Measurements from ENCODE around the gene SLC1A7. TPM values are rescaled to one million over a fixed set of nuclear protein-coding genes. Genes with fewer than 3 reads are reported as not detected.

The SLC1A7 gene
- polyA plus RNA-seq, 1 donor from 2014 or later = not detected

- Histone ChIP-seq H3K9me3 (ENCODE audit: low read length) (no peaks in the 10 kb centered on the region), H3K9me2 (ENCODE audit: insufficient read depth, low read length) (no peaks in the 10 kb centered on the region), H3K4me2 (ENCODE audit: low read length) (no peak overlapping the region), H3K79me2 (replicated peaks; ENCODE audit: insufficient read depth, low read length) (no peaks in the 10 kb centered on the region), H4K20me1 (ENCODE audit: insufficient read depth) (no peaks in the 10 kb centered on the region), H3F3A (ENCODE audit: insufficient read depth, low read length, poor library complexity, severe bottlenecking) (no peaks in the 10 kb centered on the region), H2AFZ (ENCODE audit: low read depth, low read length) (no peak overlapping the region), H3K27ac (ENCODE audit: low read length) (no peak overlapping the region), H3K36me3 (ENCODE audit: insufficient read depth, low read length) (no peaks in the 10 kb centered on the region), H3K9ac (ENCODE audit: low read length) (no peak overlapping the region), H3K4me3 (ENCODE audit: low read length) (no peak overlapping the region), H3K27me3 (ENCODE audit: insufficient read depth, low read depth, low read length) (no peaks in the 10 kb centered on the region)
- TF ChIP-seq MXI1 (conservative IDR thresholded peaks at IDR 0.05; ENCODE audit: poor library complexity, severe bottlenecking) (no peak), SMC3 (conservative IDR thresholded peaks at IDR 0.05; ENCODE audit: poor library complexity) (no peak), RAD21 (conservative IDR thresholded peaks at IDR 0.05) (no peak), CTCF (IDR thresholded peaks at IDR 0.05; ENCODE audit: poor library complexity, severe bottlenecking) (no peak), EZH2 (IDR thresholded peaks at IDR 0.05; ENCODE audit: borderline replicate concordance, insufficient read depth, low read length, poor library complexity, severe bottlenecking) (no peak), REST (IDR thresholded peaks at IDR 0.05; ENCODE audit: borderline replicate concordance) (no peak), TAF1 (IDR thresholded peaks at IDR 0.05; ENCODE audit: low read depth) (no peak), POLR2AphosphoS5 (IDR thresholded peaks at IDR 0.05) (no peak), EP300 (conservative IDR thresholded peaks at IDR 0.05; ENCODE audit: poor library complexity, severe bottlenecking) (no peak)
Measured at GRCh38 chr1:53071167-53071865, 71.1 kb downstream of the SLC1A7 start.

- H3K79me2 ChIP-seq (replicated peaks; ENCODE audit: insufficient read depth, low read length) = no peaks in the 10 kb centered on the region
- H3K27me3 ChIP-seq (ENCODE audit: insufficient read depth, low read depth, low read length) = no peaks in the 10 kb centered on the region
- no peaks in the 10 kb centered on the region for H3F3A ChIP-seq (ENCODE audit: insufficient read depth, low read length, poor library complexity, severe bottlenecking)
- no peak overlapping the region for H3K27ac ChIP-seq (ENCODE audit: low read length)
- TF ChIP-seq REST (IDR thresholded peaks at IDR 0.05; ENCODE audit: borderline replicate concordance) (no peak), CTCF (IDR thresholded peaks at IDR 0.05; ENCODE audit: poor library complexity, severe bottlenecking) (no peak), TAF1 (IDR thresholded peaks at IDR 0.05; ENCODE audit: low read depth) (no peak), MXI1 (conservative IDR thresholded peaks at IDR 0.05; ENCODE audit: poor library complexity, severe bottlenecking) (no peak), POLR2AphosphoS5 (IDR thresholded peaks at IDR 0.05) (no peak), EP300 (conservative IDR thresholded peaks at IDR 0.05; ENCODE audit: poor library complexity, severe bottlenecking) (no peak), SMC3 (conservative IDR thresholded peaks at IDR 0.05; ENCODE audit: poor library complexity) (no peak), EZH2 (IDR thresholded peaks at IDR 0.05; ENCODE audit: borderline replicate concordance, insufficient read depth, low read length, poor library complexity, severe bottlenecking) (no peak), RAD21 (conservative IDR thresholded peaks at IDR 0.05) (no peak)
- H3K4me3 ChIP-seq (ENCODE audit: low read length) = no peak overlapping the region
- H3K9me3 ChIP-seq (ENCODE audit: low read length) = no peaks in the 10 kb centered on the region
- no peak overlapping the region for H3K9ac ChIP-seq (ENCODE audit: low read length)
- H3K9me2 ChIP-seq (ENCODE audit: insufficient read depth, low read length) = no peaks in the 10 kb centered on the region
- H3K4me2 ChIP-seq (ENCODE audit: low read length) = no peak overlapping the region
- H2AFZ ChIP-seq (ENCODE audit: low read depth, low read length) = no peak overlapping the region
- H4K20me1 ChIP-seq (ENCODE audit: insufficient read depth) = no peaks in the 10 kb centered on the region
- no peaks in the 10 kb centered on the region for H3K36me3 ChIP-seq (ENCODE audit: insufficient read depth, low read length)
Measured at GRCh38 chr1:53070621-53071020, 71.8 kb downstream of the SLC1A7 start.
